Left renal cortex interstitium (tissue), 4 donors: Measurements from ENCODE around the gene CFAP298. TPM values are rescaled to one million over a fixed set of nuclear protein-coding genes. Genes with fewer than 3 reads are reported as not detected.
"Not testable (repeated sequence)": the region's sequence is repeated elsewhere in the genome, so short reads cannot be mapped to it uniquely, and the experiment has no call there.

ENCODE experiments used
- DNase-seq, 4 donors: peaks; one replicate each; pipeline ENCODE4 v3.0.0-alpha.2; 2013; ENCODE audit warnings: low read depth in 4 of 4, low spot score in 2 of 4, missing footprints in 1 of 4
- polyA plus RNA-seq, 4 donors: library from polyadenylated mRNA; unstranded; fragments of 120-200 nt; gene quantifications; one replicate each; pipeline ENCODE4 v1.2.1, GENCODE V29; 2013; ENCODE audit not compliant: insufficient read length in 4 of 4

Gene CFAP298
- polyA plus RNA-seq, 4 donors, result 63.4 to 75.6 (median 69.4) TPM

GRCh38 chr21:32569261-32570230, 42.6 kb downstream of the CFAP298 start:
- DNase-seq, result peak; percentile 71 to 82 (median 74)

- DNase-seq, result no peak
These were observed 44.6 kb downstream of the CFAP298 start for GRCh38 chr21:32567626-32568025.

GRCh38 chr21:32566741-32567389, 45.3 kb downstream of the CFAP298 start:
- DNase-seq, result no peak

GRCh38 chr21:32565856-32566465, 46.2 kb downstream of the CFAP298 start:
- DNase-seq, result no peak

GRCh38 chr21:32562915-32563314, 49.3 kb downstream of the CFAP298 start:
- DNase-seq, result no peak

- DNase-seq, result no peak
These were observed 49.8 kb downstream of the CFAP298 start for GRCh38 chr21:32562426-32562825.

GRCh38 chr21:32561476-32561875, 50.7 kb downstream of the CFAP298 start:
- DNase-seq, result not testable (repeated sequence)

GRCh38 chr21:32560896-32561295, 51.3 kb downstream of the CFAP298 start:
- DNase-seq, result no peak

GRCh38 chr21:32559006-32559610, 53.1 kb downstream of the CFAP298 start:
- no peak for DNase-seq

GRCh38 chr21:32558106-32558505, 54.1 kb downstream of the CFAP298 start:
- DNase-seq, result no peak

- DNase-seq, result no peak
These were observed 57.1 kb downstream of the CFAP298 start for GRCh38 chr21:32554832-32555638.

- DNase-seq, result no peak
These were observed 62.3 kb downstream of the CFAP298 start for GRCh38 chr21:32549886-32550285.

- DNase-seq, result no peak
These were observed 62.7 kb downstream of the CFAP298 start for GRCh38 chr21:32549440-32549839.

Other genes starting within 250 kb of the CFAP298 start
- gene URB1, start 219.4 kb downstream of the CFAP298 start, polyA plus RNA-seq, result 10 to 100 TPM in 3 of 4 donors, 1 to 10 TPM in 1; 9.3 to 14.9 (median 12.9) TPM
- 1 to 10 TPM; 2.0 to 4.8 (median 3.4) TPM for gene EVA1C, start 199.7 kb downstream of the CFAP298 start, polyA plus RNA-seq
- gene TCP10L, start 26.9 kb downstream of the CFAP298 start, polyA plus RNA-seq, result 1 to 10 TPM; 1.4 to 2.9 (median 1.7) TPM
- 10 to 100 TPM; 13.1 to 17.4 (median 14.5) TPM for gene SYNJ1, start 115.6 kb upstream of the CFAP298 start, polyA plus RNA-seq
- 100 to 1,000 TPM in 1 of 4 donors, 10 to 100 TPM in 3; 63.1 to 100 (median 78.6) TPM for gene PAXBP1, start 159.4 kb upstream of the CFAP298 start, polyA plus RNA-seq